C4-2B (cell line): ENCODE data around the gene UPP2.

Experiments used
- CTCF ChIP-seq: fragments of 450-650 bp; conservative IDR thresholded peaks from 2 replicates; pipeline ENCODE4 v1.5.1; 2017; ENCODE audit warnings: mild to moderate bottlenecking
- ZFX ChIP-seq: fragments of 450-650 bp; IDR thresholded peaks from 2 replicates; pipeline ENCODE4 v1.6.1; 2017

- TF ChIP-seq CTCF (no peak), ZFX (no peak)
These were observed 52.9 kb downstream of the UPP2 start for GRCh38 chr2:158154596-158154995.
